NCI-H345 treated with DMSO at 0.1 percent for 48 hours (cell line): ENCODE results near the gene HBA2.
"Not testable (repeated sequence)": the region's sequence is repeated elsewhere in the genome, so short reads cannot be mapped to it uniquely, and the experiment has no call there.

Source experiments
- DNase-seq: peaks from one replicate; lab custom pipeline; 2025; ENCODE audit not compliant: unreplicated experiment; lab: John Stamatoyannopoulos, UW

HBA2 gene

DNA sequence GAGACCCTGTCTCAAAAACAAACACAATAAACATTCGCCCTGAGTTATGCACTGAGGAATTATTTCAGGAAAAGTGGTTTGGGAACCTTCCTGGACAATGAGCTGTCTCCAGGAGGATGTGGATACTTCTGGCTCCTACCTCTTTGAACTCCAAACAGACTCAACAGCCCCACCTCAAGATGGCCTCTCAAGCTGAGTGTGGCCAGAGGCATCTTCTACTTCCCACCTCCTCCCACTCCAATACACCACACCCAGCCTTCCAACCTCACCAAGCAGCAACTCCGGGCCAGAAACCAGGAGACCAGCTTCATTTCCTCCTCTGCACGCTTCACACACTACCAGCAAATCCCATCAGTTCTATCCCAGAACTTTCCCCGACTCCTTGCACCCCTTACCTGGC, 19.2 kb downstream of the HBA2 start:
- DNase-seq, result no peak

DNA sequence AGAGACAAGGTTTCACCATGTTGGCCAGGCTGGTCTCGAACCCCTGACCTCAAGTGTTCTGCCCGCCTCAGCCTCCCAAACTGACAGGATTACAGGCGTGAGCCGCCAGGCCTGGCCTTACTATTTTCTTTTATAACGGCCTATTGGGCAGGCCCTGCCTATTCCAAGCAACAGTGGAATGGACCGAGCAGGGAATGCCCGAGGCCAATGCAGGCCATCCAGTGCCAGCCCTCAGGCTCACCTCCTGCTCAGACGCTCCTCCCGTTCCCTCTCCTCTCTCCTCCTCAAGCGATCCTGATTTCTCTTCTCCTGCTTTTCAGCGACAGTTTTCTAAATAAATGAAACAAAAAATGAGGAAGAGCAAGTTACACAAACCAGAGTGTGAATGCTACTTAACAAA, 20.0 kb downstream of the HBA2 start:
- no peak for DNase-seq

- no peak for DNase-seq
These were observed 20.8 kb downstream of the HBA2 start for GRCh38 chr16:193441-193840.

DNA sequence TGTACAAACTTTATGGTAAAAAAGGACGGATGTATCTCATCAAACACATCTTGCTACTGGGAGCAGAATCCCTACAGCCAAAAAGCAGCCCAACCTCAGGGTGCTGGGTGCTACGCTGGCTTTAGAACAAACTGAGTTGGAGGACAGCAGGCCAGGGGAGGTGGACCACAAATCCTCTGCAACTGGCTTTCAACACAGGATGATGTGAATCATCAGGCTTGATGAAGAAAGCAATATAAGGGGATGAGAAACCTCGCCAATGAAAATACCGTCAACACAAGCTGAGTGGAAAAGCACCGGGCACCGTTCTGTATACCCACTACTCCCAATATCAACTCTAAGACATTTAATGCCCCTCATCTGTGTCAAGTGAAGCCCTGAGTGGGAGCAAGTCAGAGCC, 21.8 kb downstream of the HBA2 start:
- DNase-seq, result no peak

DNA sequence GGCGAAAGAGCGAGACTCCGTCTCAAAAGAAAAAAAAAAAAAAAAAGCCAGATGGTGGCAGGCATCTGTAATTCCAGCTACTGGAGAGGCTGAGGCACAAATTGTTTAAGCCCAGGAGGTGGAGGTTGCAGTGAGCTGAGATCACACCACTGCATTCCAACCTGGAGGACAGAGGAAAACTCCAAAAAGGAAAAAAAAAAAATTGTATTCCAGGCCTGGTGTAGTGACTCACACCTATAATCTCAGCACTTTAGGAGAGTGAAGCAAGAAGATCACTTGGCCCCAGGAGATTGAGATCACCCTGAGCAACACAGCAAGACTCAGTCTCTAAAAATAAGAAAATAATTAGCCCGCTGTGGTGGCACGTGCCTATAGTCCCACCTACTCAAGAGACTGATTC, 27.7 kb downstream of the HBA2 start:
- no peak for DNase-seq

- no peak for DNase-seq
These were observed 30.6 kb downstream of the HBA2 start for GRCh38 chr16:203246-203645.

GRCh38 chr16:204046-204445, 31.4 kb downstream of the HBA2 start:
- DNase-seq, result not testable (repeated sequence)

DNA sequence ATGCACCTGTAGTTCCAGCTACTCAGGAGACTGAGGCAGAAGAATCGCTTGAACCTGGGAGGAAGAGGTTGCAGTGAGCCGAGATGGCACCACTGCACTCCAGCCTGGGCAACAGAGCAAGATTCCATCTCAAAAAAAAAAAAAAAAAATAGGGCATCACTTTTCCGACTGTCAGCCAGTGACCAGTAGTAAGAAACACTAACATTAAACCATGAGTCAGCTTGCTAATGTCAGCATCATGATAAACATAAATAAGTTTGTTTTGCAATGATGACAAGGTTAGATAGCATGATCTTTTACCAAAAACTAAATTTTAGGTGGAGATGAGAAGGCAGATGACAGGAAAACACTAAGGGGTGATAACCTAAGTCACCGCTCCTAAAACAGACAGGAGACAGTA, 36.7 kb downstream of the HBA2 start:
- DNase-seq, result not testable (repeated sequence)

- not testable (repeated sequence) for DNase-seq
These were observed 39.0 kb downstream of the HBA2 start for GRCh38 chr16:211631-212180.

- DNase-seq, result no peak
These were observed 40.3 kb downstream of the HBA2 start for GRCh38 chr16:212999-213398.

GRCh38 chr16:220021-220420, 47.3 kb downstream of the HBA2 start:
- no peak for DNase-seq
